Parathyroid adenoma (tissue), 2 donors: ENCODE measurements around the gene CHCHD1.
A peak's percentile ranks its signal among the peaks of the same experiment; 100 is the strongest.

Experiments used
- H2AFZ ChIP-seq: fragments of 300-600 bp; sonication (generic); one replicate; pipeline ENCODE4 v1.7.0; 2017; ENCODE audit warnings: antibody characterized with exemption, mild to moderate bottlenecking
- H3K27ac ChIP-seq: fragments of 300-600 bp; sonication (generic); one replicate; pipeline ENCODE4 v1.7.0; 2017
- H3K27me3 ChIP-seq: fragments of 300-600 bp; sonication (generic); one replicate; pipeline ENCODE4 v1.7.0; 2017; ENCODE audit warnings: low read length; ENCODE audit not compliant: control insufficient read depth, insufficient read depth
- H3K36me3 ChIP-seq: fragments of 300-600 bp; sonication (generic); one replicate; pipeline ENCODE4 v1.7.0; 2017; ENCODE audit warnings: low read length; ENCODE audit not compliant: control insufficient read depth, insufficient read depth
- H3K4me1 ChIP-seq: fragments of 300-600 bp; sonication (generic); one replicate; pipeline ENCODE4 v1.7.0; 2017; ENCODE audit warnings: control low read depth
- H3K4me2 ChIP-seq: fragments of 300-600 bp; sonication (generic); one replicate; pipeline ENCODE4 v1.7.0; 2017; ENCODE audit warnings: low read length
- H3K4me3 ChIP-seq: fragments of 300-600 bp; sonication (generic); one replicate; pipeline ENCODE4 v1.7.0; 2017; ENCODE audit warnings: low read depth, low read length
- H3K79me2 ChIP-seq: fragments of 300-600 bp; sonication (generic); one replicate; pipeline ENCODE4 v1.7.0; 2017; ENCODE audit warnings: control low read depth
- H3K9ac ChIP-seq: fragments of 300-600 bp; sonication (generic); one replicate; pipeline ENCODE4 v1.7.0; 2017; ENCODE audit warnings: mild to moderate bottlenecking
- H3K9me3 ChIP-seq: fragments of 300-600 bp; sonication (generic); one replicate; pipeline ENCODE4 v1.7.0; 2017; ENCODE audit warnings: low read length; ENCODE audit not compliant: control insufficient read depth
- CTCF ChIP-seq: fragments of 300-600 bp; sonication (generic); IDR thresholded peaks from one replicate; pipeline ENCODE4 v1.7.0; 2017; ENCODE audit warnings: antibody characterized with exemption, mild to moderate bottlenecking
- donor health status: primary hyperparathyroidism.

Gene CHCHD1

GRCh38 chr10:73810358-73810734 is 28.5 kb downstream of the CHCHD1 start:
- Histone ChIP-seq H3K27ac (no peak overlapping the region), H3K36me3 (no peaks in the 10 kb centered on the region), H3K9me3 (no peaks in the 10 kb centered on the region), H2AFZ (no peak overlapping the region), H3K4me1 (peaks cover 15% of the 10 kb centered on the region), H3K27me3 (no peaks in the 10 kb centered on the region), H3K4me3 (peak overlapping the region; percentile 69), H3K4me2 (peak overlapping the region; percentile 61), H3K9ac (no peak overlapping the region), H3K79me2 (peaks cover 12% of the 10 kb centered on the region)
- TF ChIP-seq CTCF = no peak

GRCh38 chr10:73810735-73811465 is 29.1 kb downstream of the CHCHD1 start:
- Histone ChIP-seq H2AFZ (peak overlapping the region; percentile 94), H3K9me3 (no peaks in the 10 kb centered on the region), H3K79me2 (peaks cover 12% of the 10 kb centered on the region), H3K27ac (peak overlapping the region; percentile 86), H3K27me3 (no peaks in the 10 kb centered on the region), H3K4me3 (peak overlapping the region; percentile 69), H3K36me3 (no peaks in the 10 kb centered on the region), H3K9ac (peak overlapping the region; percentile 57), H3K4me1 (peaks cover 15% of the 10 kb centered on the region), H3K4me2 (peak overlapping the region; percentile 61)
- TF ChIP-seq CTCF = no peak

- peaks cover 10% of the 10 kb centered on the region for H3K4me1 ChIP-seq
- H3K9ac ChIP-seq = no peak overlapping the region
- no peak for TF ChIP-seq CTCF
- H2AFZ ChIP-seq = no peak overlapping the region
- no peaks in the 10 kb centered on the region for H3K36me3 ChIP-seq
- H3K79me2 ChIP-seq = no peaks in the 10 kb centered on the region
- H3K9me3 ChIP-seq = no peaks in the 10 kb centered on the region
- no peak overlapping the region for H3K4me2 ChIP-seq
- no peaks in the 10 kb centered on the region for H3K27me3 ChIP-seq
- H3K27ac ChIP-seq = no peak overlapping the region
- H3K4me3 ChIP-seq = no peak overlapping the region
Observed at GRCh38 chr10:73812657-73813056, 30.8 kb downstream of the CHCHD1 start.

GRCh38 chr10:73813333-73813732 is 31.5 kb downstream of the CHCHD1 start:
- Histone ChIP-seq H2AFZ (no peak overlapping the region), H3K27me3 (no peaks in the 10 kb centered on the region), H3K27ac (no peak overlapping the region), H3K79me2 (no peaks in the 10 kb centered on the region), H3K9me3 (no peaks in the 10 kb centered on the region), H3K9ac (no peak overlapping the region), H3K36me3 (no peaks in the 10 kb centered on the region), H3K4me3 (no peak overlapping the region), H3K4me2 (no peak overlapping the region), H3K4me1 (peaks cover 10% of the 10 kb centered on the region)
- TF ChIP-seq CTCF = no peak

- no peaks in the 10 kb centered on the region for H3K36me3 ChIP-seq
- no peak overlapping the region for H3K9ac ChIP-seq
- H3K27me3 ChIP-seq = no peaks in the 10 kb centered on the region
- no peaks in the 10 kb centered on the region for H3K79me2 ChIP-seq
- H2AFZ ChIP-seq = no peak overlapping the region
- H3K4me1 ChIP-seq = peaks cover 3% of the 10 kb centered on the region
- H3K4me3 ChIP-seq = no peak overlapping the region
- no peaks in the 10 kb centered on the region for H3K9me3 ChIP-seq
- H3K27ac ChIP-seq = no peak overlapping the region
- no peak overlapping the region for H3K4me2 ChIP-seq
- no peak for TF ChIP-seq CTCF
Observed at GRCh38 chr10:73814276-73814895, 32.5 kb downstream of the CHCHD1 start.
